ENCODE data around the gene POLR2L. TPM values are rescaled to one million over a fixed set of nuclear protein-coding genes. Genes with fewer than 3 reads are reported as not detected.

POLR2L gene
- polyA plus RNA-seq, 1 of the 3 experiments (the other 2 are of a cell fraction), result 540 TPM

DNA sequence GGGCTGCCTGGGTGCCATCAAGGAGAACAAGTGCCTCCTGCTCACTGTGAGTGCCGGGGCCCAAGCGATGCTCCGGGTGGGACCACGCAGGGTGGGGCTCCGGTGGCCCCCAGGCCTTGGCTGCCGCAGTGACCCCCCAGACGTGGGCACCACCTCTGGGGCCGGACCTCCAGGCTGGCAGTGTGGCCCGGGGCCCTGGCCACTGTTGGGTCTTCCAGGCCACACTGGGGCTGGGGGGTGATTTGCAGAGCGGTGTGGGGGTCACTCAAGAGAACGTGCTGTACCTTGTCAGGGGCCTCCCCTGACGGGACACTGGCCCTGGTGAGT, 20.3 kb upstream of the POLR2L start:
- no peaks in the 10 kb centered on the region for H3K9me3 ChIP-seq
- no peak for DNase-seq
- WGBS (ENCODE audit: low lambda C conversion rate), result 92% methylated on average over 6 of the region's 12 CpGs
- H3K4me1 ChIP-seq (ENCODE audit: control insufficient read depth in 1 of 2, insufficient read depth in 2 of 2, low read depth in 1 of 2, low read length in 1 of 2), result peaks cover 10 to 48% of the 10 kb centered on the region in 2 experiments; a peak in 2 of 4 replicates
- POLR2A ChIA-PET, result no interaction called here
- H3K36me3 ChIP-seq (replicated peaks in 1 of 2; ENCODE audit: control insufficient read depth in 1 of 2, insufficient read depth in 2 of 2, low read length in 1 of 2), result peaks cover 0 to 24% of the 10 kb centered on the region in 2 experiments
- no peak overlapping the region for H3K4me3 ChIP-seq (ENCODE audit: low read depth in 2 of 2, low read length in 1 of 2)
- no peak overlapping the region for H2AFZ ChIP-seq (ENCODE audit: low read depth)
- peaks cover 3% of the 10 kb centered on the region for H3F3A ChIP-seq (replicated peaks; ENCODE audit: insufficient read depth)
- no peaks in the 10 kb centered on the region for H3K27me3 ChIP-seq (ENCODE audit: insufficient read depth)
- TF ChIP-seq MEF2A (IDR thresholded peaks at IDR 0.05; ENCODE audit: borderline replicate concordance, low read depth) (no peak), EP300 (IDR thresholded peaks at IDR 0.05; ENCODE audit: borderline replicate concordance in 1 of 2, low read depth in 1 of 2, low read length in 1 of 2) (no peak), GABPA (IDR thresholded peaks at IDR 0.05; ENCODE audit: low read depth) (no peak), JUND (IDR thresholded peaks at IDR 0.05) (no peak), RAD21 (IDR thresholded peaks at IDR 0.05; ENCODE audit: low read length) (no peak), ELF1 (IDR thresholded peaks at IDR 0.05) (no peak), YY1 (IDR thresholded peaks at IDR 0.05; ENCODE audit: low read depth) (no peak), SMC3 (IDR thresholded peaks at IDR 0.05; ENCODE audit: low read depth, low read length) (no peak), TCF12 (IDR thresholded peaks at IDR 0.05) (no peak), RXRA (IDR thresholded peaks at IDR 0.05; ENCODE audit: borderline replicate concordance, low read depth) (no peak), POLR2AphosphoS5 (IDR thresholded peaks at IDR 0.05; ENCODE audit: low read depth, low read length) (no peak), FOXJ3 (CRISPR knock-in tag; IDR thresholded peaks at IDR 0.05) (no peak)
- TF ChIP-seq, protein P1, sequence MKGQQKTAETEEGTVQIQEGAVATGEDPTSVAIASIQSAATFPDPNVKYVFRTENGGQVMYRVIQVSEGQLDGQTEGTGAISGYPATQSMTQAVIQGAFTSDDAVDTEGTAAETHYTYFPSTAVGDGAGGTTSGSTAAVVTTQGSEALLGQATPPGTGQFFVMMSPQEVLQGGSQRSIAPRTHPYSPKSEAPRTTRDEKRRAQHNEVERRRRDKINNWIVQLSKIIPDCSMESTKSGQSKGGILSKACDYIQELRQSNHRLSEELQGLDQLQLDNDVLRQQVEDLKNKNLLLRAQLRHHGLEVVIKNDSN (IDR thresholded peaks at IDR 0.05; ENCODE audit: borderline replicate concordance, low read depth), result no peak
- TF ChIP-seq, protein P2, sequence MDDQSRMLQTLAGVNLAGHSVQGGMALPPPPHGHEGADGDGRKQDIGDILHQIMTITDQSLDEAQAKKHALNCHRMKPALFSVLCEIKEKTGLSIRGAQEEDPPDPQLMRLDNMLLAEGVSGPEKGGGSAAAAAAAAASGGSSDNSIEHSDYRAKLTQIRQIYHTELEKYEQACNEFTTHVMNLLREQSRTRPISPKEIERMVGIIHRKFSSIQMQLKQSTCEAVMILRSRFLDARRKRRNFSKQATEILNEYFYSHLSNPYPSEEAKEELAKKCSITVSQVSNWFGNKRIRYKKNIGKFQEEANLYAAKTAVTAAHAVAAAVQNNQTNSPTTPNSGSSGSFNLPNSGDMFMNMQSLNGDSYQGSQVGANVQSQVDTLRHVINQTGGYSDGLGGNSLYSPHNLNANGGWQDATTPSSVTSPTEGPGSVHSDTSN (IDR thresholded peaks at IDR 0.05), result no peak
- TF ChIP-seq, protein P3, sequence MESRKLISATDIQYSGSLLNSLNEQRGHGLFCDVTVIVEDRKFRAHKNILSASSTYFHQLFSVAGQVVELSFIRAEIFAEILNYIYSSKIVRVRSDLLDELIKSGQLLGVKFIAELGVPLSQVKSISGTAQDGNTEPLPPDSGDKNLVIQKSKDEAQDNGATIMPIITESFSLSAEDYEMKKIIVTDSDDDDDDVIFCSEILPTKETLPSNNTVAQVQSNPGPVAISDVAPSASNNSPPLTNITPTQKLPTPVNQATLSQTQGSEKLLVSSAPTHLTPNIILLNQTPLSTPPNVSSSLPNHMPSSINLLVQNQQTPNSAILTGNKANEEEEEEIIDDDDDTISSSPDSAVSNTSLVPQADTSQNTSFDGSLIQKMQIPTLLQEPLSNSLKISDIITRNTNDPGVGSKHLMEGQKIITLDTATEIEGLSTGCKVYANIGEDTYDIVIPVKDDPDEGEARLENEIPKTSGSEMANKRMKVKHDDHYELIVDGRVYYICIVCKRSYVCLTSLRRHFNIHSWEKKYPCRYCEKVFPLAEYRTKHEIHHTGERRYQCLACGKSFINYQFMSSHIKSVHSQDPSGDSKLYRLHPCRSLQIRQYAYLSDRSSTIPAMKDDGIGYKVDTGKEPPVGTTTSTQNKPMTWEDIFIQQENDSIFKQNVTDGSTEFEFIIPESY (IDR thresholded peaks at IDR 0.05; ENCODE audit: borderline replicate concordance, low read depth), result no peak
- TF ChIP-seq, protein P4, sequence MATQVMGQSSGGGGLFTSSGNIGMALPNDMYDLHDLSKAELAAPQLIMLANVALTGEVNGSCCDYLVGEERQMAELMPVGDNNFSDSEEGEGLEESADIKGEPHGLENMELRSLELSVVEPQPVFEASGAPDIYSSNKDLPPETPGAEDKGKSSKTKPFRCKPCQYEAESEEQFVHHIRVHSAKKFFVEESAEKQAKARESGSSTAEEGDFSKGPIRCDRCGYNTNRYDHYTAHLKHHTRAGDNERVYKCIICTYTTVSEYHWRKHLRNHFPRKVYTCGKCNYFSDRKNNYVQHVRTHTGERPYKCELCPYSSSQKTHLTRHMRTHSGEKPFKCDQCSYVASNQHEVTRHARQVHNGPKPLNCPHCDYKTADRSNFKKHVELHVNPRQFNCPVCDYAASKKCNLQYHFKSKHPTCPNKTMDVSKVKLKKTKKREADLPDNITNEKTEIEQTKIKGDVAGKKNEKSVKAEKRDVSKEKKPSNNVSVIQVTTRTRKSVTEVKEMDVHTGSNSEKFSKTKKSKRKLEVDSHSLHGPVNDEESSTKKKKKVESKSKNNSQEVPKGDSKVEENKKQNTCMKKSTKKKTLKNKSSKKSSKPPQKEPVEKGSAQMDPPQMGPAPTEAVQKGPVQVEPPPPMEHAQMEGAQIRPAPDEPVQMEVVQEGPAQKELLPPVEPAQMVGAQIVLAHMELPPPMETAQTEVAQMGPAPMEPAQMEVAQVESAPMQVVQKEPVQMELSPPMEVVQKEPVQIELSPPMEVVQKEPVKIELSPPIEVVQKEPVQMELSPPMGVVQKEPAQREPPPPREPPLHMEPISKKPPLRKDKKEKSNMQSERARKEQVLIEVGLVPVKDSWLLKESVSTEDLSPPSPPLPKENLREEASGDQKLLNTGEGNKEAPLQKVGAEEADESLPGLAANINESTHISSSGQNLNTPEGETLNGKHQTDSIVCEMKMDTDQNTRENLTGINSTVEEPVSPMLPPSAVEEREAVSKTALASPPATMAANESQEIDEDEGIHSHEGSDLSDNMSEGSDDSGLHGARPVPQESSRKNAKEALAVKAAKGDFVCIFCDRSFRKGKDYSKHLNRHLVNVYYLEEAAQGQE (IDR thresholded peaks at IDR 0.05; ENCODE audit: low read depth, low read length), result no peak
- peaks cover 7% of the 10 kb centered on the region; the same call in 1 of the 2 replicates for H3K79me2 ChIP-seq (ENCODE audit: insufficient read depth)
- no peak overlapping the region for H3K4me2 ChIP-seq
- no peaks in the 10 kb centered on the region for H3K9me2 ChIP-seq
- CTCF ChIA-PET, result interaction anchor here (1.6 to 4.0 kb wide), 2 partner anchors 15 to 90 kb away, joined by 4 to 24 read pairs; no protein-coding TSS in a partner anchor
- no peak overlapping the region for H3K9ac ChIP-seq
- H4K20me1 ChIP-seq (ENCODE audit: insufficient read depth), result peaks cover 36% of the 10 kb centered on the region
- H3K27ac ChIP-seq (ENCODE audit: low read depth in 2 of 2, low read length in 1 of 2), result no peak overlapping the region; a peak in 1 of 4 replicates

Data from SK-N-SH (cell line).